GM20000 (cell line): Measurements from ENCODE around the gene CRNKL1.
A peak's percentile ranks its signal among the peaks of the same experiment; 100 is the strongest.

Source experiments
- DNase-seq: peaks from one replicate; pipeline ENCODE4 v3.0.0; 2012; ENCODE audit warnings: low spot score
- TF ChIP-seq, protein P1 (sequence below): IDR thresholded peaks from 2 replicates; pipeline ENCODE4 v1.5.1; 2012; ENCODE audit warnings: mild to moderate bottlenecking, control low read depth; ENCODE audit errors: extremely low read depth, missing control alignments

Gene CRNKL1

DNA sequence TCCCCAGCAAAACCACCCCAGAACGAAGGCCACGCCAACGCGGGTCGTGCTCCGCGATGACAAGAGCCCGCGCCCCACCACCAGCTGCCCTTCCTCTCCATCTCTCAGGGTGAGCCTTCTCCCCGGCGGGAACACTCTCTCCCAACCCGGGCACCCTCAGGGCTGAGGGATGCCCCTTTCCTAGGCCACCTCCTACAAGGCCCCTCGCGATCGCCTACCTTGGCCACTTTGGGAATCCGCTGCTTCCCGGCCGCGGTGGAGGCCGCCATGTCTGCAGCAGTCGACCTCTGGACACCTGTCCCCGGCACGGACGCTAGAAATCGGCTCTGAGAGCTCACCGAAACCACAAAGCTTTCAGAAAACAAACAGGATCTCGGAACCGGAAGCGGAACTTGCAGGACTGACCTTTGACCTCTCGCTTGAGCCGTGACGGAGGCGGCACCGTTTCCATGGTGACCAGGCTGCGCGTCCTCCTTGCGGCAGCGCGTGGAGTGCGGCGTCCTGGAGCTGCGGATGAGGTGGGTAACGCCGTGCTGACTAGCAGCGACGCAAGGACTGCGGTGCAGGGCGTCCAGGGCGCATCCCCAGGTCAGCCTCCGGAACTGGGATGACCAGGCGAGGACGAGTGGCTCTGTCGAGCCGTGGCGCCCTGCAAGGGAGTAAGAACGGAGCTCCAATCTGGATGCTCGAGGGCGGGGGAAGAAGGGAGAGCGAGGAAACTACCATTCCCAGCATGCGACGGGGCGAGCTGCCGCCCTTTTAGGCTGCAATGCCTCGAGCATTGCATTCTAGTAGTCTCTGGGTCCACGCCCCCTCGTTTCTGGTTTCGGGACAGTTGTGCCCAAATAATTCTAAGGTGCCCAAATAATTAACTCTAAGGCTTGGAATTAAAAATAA lies at the start of gene CRNKL1, which contains the start of gene CFAP61:
Gene CRNKL1 (minus strand): TSS at position 393 of the 897 bp plus-strand sequence. CDS start 124 bp downstream, at position 269.
Gene CFAP61 (plus strand): TSS at position 459 of the 897 bp plus-strand sequence. CDS start 4,122 bp downstream, outside the sequence.
- DNase-seq: peak; percentile 90
- TF ChIP-seq, protein P1, sequence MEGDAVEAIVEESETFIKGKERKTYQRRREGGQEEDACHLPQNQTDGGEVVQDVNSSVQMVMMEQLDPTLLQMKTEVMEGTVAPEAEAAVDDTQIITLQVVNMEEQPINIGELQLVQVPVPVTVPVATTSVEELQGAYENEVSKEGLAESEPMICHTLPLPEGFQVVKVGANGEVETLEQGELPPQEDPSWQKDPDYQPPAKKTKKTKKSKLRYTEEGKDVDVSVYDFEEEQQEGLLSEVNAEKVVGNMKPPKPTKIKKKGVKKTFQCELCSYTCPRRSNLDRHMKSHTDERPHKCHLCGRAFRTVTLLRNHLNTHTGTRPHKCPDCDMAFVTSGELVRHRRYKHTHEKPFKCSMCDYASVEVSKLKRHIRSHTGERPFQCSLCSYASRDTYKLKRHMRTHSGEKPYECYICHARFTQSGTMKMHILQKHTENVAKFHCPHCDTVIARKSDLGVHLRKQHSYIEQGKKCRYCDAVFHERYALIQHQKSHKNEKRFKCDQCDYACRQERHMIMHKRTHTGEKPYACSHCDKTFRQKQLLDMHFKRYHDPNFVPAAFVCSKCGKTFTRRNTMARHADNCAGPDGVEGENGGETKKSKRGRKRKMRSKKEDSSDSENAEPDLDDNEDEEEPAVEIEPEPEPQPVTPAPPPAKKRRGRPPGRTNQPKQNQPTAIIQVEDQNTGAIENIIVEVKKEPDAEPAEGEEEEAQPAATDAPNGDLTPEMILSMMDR: no peak

DNA sequence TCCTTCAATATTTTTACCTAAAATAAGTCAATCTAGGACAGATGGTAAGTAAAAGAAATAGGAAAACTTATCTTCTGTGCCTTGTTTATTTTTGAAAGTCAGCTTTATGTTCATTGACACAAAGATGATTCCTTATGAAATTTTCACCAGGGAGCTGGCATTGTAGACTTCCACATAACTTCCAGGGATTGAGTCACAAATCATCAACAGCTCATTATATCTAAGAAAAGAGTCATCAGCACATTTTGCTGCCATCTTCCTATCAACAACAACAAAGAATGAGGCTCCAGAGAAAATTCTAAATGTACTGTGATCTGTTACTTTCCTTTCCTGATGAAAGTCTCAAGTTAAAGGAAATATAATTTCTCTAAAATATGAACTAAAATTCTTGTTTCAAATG lies 48.6 kb upstream of the CRNKL1 start:
- TF ChIP-seq, protein P1: no peak
- no peak for DNase-seq

DNA sequence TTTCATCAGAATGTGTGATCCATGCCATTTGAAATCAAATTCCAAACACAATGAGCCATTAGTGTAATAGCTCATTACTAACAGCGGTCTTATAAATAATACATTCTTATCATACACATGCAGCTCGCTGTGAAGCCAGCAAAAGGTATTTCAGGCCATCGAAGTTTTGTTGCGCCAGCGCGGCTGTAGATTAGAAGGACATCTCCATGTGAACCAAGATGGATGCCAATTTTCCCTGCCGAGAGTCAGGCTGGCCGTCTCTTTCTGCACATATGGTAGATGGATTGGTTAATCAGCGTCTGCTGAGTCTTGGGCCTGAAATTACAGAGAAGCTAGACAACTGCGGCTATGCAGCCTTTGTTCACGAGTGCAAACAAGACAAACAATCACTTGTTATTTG lies 44.2 kb upstream of the CRNKL1 start:
- TF ChIP-seq, protein P1: no peak
- no peak for DNase-seq

DNA sequence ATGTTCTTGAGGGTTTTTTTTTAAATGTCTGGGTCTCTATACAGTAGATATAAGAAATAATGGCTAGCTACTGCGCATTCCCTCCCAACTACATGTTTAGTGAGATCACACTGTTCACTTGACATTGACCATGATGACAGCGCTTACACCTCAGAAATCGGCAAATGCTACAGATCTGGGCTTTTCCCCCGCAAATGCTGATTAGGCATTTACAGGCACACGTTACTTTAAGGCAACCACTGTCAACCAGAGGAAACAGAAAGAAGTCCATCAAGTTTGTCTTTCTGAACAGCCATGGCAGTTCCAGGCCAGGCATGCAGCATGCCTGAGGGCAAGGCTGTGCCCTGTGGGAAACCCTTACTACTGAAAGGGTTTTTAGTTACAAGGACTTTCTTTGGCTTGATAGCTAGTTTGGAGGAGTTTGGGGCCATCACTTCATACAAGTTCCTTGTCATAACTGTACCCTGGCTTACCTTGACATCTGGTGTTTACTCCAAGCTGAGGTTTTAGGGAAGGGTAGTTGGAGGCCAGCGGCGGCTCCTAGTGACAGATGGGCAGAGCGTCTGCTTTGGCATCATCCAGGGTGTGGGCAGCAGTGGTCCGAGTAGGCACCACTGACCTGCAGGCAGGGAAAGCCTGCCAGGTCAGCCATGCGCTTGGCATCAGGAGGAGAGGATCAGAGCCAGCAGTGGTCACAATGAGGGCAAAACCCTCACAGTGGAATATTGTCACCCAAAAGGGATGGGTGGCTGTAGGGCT lies 43.0 kb upstream of the CRNKL1 start:
- no peak for DNase-seq
- TF ChIP-seq, protein P1: no peak

DNA sequence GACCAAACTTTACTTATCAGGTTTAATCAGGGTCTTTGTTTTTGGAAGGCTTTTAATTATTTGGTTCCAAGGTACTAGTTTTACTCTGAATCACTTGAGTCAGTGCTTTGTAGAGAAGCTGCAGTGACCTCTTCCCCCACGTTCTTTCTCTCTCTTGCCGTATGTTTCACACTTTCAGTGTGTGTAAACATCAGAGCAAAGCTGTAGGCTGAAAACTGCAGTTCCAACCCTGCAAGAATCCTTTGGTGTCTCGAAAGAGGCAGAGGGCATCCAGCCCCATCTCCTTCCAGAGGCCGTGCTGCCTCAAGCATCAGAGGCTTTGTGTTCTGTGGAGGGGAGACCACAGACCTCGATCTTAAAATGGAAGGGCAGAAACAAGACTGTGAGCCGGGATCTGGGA lies 42.1 kb upstream of the CRNKL1 start:
- DNase-seq: no peak
- TF ChIP-seq, protein P1: no peak

DNA sequence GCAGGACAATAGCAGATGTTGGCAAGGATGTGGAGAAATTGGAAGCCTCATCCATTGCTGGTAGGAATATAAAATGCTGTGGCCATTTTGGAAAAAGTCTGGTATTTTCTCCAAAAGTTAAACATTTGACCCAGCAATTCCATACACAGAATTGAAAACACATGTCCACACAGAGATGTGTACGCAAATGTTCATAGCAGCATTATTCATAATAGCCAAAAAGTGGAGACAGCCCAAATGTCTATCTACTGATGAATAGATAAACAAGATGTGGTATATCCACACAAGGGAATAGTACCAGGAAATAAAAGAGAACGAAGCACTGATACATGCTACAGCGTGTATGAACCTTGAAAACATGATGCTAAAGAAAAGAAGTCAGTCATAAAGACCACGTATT lies 40.6 kb upstream of the CRNKL1 start:
- no peak for DNase-seq
- TF ChIP-seq, protein P1: no peak

DNA sequence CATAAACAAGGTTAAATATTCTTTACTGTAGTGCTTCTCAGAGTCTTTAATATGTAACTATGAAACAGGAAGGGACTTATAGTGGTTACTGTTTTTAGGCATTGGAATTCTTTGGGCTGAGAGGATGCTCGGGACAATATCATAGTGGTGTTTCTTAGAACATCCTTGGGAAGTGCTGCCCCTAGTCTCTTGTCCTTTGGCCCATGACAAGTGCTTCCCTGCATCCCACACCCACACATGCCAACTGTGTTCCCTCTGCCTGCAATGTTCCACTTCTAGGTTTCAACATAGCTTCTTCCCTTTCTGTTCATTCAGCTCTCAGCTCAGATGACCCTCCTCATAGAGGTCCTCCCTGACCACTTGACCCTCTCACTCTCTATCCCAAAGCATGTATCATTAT lies 37.7 kb upstream of the CRNKL1 start:
- TF ChIP-seq, protein P1: no peak
- DNase-seq: no peak
